OCI-M2 (cell line): ENCODE measurements around the gene CDK14.

Experiments
- DNase-seq: peaks from one replicate; lab custom pipeline; 2025; ENCODE audit not compliant: unreplicated experiment; lab: John Stamatoyannopoulos, UW

The CDK14 gene

GRCh38 chr7:90595801-90596670 is at the start of gene CDK14:
TSS of gene CDK14 (plus strand) at chr7:90596321. CDS start at chr7:90596628, 307 bp downstream.
- no peak for DNase-seq

- DNase-seq = no peak
These were observed 45.1 kb upstream of the CDK14 start for GRCh38 chr7:90551036-90551435.

GRCh38 chr7:90552521-90552920 is 43.6 kb upstream of the CDK14 start:
- no peak for DNase-seq

- no peak for DNase-seq
These were observed 35.4 kb upstream of the CDK14 start for GRCh38 chr7:90560730-90561129.

GRCh38 chr7:90563286-90563685 is 32.8 kb upstream of the CDK14 start:
- no peak for DNase-seq

- DNase-seq = no peak
These were observed 31.7 kb upstream of the CDK14 start for GRCh38 chr7:90564455-90564854.

GRCh38 chr7:90568213-90568612 is 27.9 kb upstream of the CDK14 start:
- no peak for DNase-seq

- DNase-seq = no peak
These were observed 26.8 kb upstream of the CDK14 start for GRCh38 chr7:90569368-90569767.

GRCh38 chr7:90570373-90570959 is 25.7 kb upstream of the CDK14 start:
- no peak for DNase-seq

GRCh38 chr7:90574146-90574819 is 21.8 kb upstream of the CDK14 start:
- no peak for DNase-seq

GRCh38 chr7:90574820-90575187 is 21.3 kb upstream of the CDK14 start:
- DNase-seq = no peak

- DNase-seq = no peak
These were observed 16.9 kb upstream of the CDK14 start for GRCh38 chr7:90579181-90579688.

- DNase-seq = no peak
These were observed 16.1 kb upstream of the CDK14 start for GRCh38 chr7:90580051-90580450.

- no peak for DNase-seq
These were observed 14.0 kb upstream of the CDK14 start for GRCh38 chr7:90582164-90582563.

- DNase-seq = no peak
These were observed 11.7 kb upstream of the CDK14 start for GRCh38 chr7:90584378-90584777.

- DNase-seq = no peak
These were observed 10.0 kb upstream of the CDK14 start for GRCh38 chr7:90586091-90586490.

GRCh38 chr7:90587766-90588165 is 8.4 kb upstream of the CDK14 start:
- no peak for DNase-seq

- DNase-seq = no peak
These were observed 4.1 kb upstream of the CDK14 start for GRCh38 chr7:90592033-90592432.

- no peak for DNase-seq
These were observed 2.9 kb upstream of the CDK14 start for GRCh38 chr7:90593205-90593604.

GRCh38 chr7:90594751-90595317 is 1.3 kb upstream of the CDK14 start:
- DNase-seq = no peak

GRCh38 chr7:90595342-90595800 is 750 bp upstream of the CDK14 start:
- no peak for DNase-seq
